WI38 (cell line): ENCODE data around the gene UBAC1.
"Not testable (repeated sequence)": the region's sequence is repeated elsewhere in the genome, so short reads cannot be mapped to it uniquely, and the experiment has no call there.

Experiments used
- H3K4me3 ChIP-seq: 2 replicates; pipeline ENCODE4 v1.5.1; 2011; ENCODE audit warnings: low read depth, mild to moderate bottlenecking, control low read depth, low read length
- TF ChIP-seq, protein P1 (sequence below): IDR thresholded peaks from 2 replicates; pipeline ENCODE4 v1.5.1; 2012; ENCODE audit warnings: low read depth, mild to moderate bottlenecking, control low read depth, low read length

UBAC1 gene

DNA sequence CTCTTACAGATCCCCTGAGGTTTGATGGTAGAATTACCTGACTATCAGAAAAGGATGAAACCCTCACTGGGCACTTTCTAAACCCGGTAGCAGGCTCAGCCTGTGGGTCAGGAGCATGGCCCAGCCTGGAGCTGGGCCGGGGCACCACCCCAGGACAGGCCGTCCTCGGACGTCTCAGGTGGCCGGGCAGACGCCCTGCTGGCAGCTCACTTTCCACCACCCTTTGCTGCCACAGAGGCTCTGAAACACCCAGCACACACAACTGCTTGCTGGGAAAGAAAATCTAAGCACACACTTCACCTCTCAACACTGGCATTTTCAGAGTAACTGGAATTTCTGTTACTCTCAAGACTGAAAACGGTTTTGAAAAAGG, 4.4 kb downstream of the UBAC1 start:
- H3K4me3 ChIP-seq = no peak overlapping the region
- TF ChIP-seq, protein P1, sequence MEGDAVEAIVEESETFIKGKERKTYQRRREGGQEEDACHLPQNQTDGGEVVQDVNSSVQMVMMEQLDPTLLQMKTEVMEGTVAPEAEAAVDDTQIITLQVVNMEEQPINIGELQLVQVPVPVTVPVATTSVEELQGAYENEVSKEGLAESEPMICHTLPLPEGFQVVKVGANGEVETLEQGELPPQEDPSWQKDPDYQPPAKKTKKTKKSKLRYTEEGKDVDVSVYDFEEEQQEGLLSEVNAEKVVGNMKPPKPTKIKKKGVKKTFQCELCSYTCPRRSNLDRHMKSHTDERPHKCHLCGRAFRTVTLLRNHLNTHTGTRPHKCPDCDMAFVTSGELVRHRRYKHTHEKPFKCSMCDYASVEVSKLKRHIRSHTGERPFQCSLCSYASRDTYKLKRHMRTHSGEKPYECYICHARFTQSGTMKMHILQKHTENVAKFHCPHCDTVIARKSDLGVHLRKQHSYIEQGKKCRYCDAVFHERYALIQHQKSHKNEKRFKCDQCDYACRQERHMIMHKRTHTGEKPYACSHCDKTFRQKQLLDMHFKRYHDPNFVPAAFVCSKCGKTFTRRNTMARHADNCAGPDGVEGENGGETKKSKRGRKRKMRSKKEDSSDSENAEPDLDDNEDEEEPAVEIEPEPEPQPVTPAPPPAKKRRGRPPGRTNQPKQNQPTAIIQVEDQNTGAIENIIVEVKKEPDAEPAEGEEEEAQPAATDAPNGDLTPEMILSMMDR = no peak

DNA sequence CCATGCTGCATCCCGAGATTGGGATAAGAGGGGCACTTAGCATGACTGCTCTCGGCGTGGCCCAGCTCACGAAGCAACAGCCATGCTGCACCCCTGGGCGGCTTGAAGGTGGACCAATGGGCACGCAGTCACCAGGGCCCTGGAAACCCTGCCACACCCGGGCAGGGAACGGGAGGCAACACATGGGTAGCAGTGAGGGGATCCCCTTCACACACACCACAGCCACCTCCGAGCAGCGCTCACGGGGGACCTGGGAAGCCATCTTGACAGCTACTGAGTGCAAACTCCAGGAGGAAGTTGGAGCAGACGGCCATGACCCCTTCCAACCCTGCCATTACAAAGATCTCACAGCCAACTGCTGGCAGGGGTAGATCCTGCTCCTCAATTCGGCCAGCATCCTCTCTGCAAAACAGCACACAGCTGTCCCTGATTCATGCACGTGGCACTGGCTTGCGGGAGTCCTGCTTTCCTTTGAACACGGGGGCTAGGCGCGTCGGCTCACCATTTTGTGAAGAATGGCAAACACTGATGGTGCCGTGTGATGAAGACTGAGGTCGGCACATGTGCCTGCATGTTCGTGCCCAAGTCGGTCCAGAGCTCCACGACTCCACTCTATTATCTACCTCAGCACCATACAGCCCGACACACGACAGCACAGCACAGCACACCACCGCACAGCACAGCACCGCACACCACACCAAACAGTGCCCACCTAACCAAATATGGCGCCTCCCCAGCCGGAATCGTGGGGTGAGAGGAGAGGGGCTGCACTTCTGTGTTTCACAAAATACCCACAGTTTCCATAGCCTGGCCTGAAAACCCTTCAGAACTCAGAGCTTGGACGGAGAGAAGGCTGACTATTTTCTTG, 5.0 kb downstream of the UBAC1 start:
- TF ChIP-seq, protein P1 = no peak
- H3K4me3 ChIP-seq = no peak overlapping the region

DNA sequence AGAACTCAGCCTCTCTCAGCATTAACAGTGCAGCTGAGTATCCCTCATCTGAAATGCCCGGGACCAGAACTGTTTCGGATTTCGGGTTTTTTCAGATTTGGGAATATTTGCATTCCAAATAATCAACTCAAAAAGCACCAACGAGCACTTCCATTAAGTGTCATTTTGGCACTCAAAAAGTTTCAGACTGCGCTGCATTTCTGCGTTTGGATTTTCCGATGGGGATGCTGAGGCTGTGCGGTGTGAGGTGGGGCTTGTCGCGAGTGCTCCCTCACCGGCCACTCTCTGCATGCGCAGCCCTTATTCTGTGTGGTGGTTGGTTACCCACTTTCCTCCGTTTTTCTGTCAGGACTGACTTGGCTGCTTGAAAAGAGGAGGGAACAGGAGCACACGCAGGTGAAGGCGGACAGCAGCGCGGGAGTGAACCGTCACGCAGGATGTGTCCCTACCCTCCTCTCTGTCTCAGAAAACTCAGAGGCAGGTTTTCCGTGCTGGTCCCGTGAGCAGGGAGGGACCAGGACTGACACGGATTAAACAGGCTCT, 8.4 kb downstream of the UBAC1 start:
- H3K4me3 ChIP-seq = no peak overlapping the region
- TF ChIP-seq, protein P1 = no peak

DNA sequence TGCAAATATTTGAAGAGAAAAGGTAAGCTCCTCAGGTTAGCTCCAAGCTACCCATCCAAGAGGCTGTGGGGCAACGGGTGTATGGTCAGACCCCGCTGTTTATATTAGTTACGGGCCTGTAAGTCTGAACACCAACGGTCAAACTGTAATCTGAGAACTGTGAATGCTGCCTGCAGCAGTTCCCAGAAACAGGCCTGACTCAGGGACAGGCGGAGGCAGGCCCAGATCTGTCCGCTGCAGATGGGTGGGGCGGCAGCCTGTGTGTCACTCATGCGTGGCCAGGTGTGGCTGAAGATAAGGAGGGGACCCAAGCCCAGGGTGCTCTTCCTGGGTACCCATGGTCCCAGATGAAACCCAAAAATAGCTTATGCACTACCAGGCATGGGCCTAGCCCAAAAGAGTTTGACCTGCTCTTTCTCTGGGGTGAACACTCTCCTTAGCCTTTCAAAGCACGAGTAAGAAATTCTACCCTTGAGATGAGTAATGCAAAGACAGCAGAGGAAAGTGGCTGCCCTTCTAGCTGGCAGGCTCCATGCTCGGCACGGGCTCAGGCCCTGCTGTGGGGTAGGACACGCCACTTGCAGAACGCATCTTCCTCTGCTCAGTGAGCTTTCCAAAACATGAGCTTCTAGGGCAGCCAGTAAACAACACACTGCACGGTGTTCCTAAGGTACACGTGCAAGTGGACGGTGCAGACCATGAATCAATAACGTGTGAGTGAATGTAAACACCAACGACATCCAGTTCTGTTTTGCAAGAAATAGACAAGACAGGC, 9.1 kb downstream of the UBAC1 start:
- H3K4me3 ChIP-seq = no peak overlapping the region
- TF ChIP-seq, protein P1 = no peak

DNA sequence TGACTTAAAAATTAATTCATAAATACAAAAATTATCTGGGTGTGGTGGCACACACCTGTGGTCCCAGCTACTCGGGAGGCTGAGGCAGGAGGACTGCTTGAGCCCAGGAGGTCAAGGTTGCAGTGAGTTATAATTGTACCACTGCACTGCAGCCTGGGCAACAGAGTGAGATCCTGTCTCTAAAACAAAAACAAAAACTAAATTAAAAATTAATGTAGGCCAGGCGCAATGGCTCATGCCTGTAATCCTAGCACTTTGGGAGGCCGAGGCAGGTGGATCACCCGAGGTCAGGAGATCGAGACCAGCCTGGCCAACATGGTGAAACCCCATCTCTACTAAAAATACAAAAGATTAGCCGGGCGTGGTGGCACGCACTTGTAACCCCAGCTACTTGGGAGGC, 9.9 kb downstream of the UBAC1 start:
- not testable (repeated sequence) for H3K4me3 ChIP-seq

DNA sequence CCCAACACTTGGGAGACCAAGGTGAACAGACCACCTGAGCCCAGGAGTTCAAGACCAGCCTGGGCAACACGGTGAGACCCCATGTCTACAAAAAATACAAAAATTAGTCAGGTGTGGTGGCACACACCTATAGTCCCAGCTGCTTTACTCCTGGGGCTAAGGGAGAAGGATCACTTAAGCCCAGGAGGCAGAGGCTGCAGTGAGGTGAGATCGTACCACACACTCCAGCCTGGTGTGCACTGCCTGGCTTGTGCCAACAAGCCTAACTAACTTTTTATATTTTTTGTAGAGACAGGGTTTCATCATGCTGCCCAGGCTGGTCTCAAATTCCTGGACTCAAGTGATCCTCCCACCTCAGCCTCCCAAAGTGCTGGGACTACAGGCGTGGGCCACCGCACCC, 10.3 kb downstream of the UBAC1 start:
- H3K4me3 ChIP-seq = not testable (repeated sequence)

DNA sequence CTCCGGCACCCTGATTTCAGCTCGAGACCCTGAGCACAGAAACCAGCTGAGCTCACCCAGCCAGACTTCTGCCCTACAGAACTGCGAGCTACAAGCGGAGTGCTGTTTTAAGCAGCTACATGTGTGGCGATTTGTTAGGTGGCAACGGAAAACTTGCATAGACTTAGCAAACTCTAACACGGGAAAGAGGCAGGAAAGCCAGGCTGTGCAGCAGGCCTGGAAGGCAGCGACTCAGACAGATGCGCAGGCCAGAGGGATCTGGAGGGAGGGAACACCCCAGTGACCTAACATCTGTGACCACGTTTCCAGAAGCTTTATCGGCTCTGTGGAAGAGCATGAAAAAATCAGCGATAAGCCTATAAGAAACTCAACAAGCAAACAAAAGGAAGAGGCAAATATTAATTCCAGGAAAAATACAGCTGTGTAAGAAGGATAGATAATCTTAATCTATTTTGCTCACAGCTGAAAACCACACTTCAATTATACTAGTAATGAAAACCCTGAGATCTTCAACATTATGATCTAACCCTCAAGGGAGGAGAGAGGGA, 11.0 kb downstream of the UBAC1 start:
- H3K4me3 ChIP-seq = no peak overlapping the region
- TF ChIP-seq, protein P1 = no peak
